Peyer's patch (tissue), 4 donors: ENCODE results near the gene ZBTB24.

Experiments used
- POLR2A ChIP-seq, 2 donors: fragments of 450-650 bp; IDR thresholded peaks; one replicate each; pipeline ENCODE4 v1.5.1; 2017; ENCODE audit warnings: antibody characterized with exemption in 2 of 2, mild to moderate bottlenecking in 2 of 2, moderate library complexity in 2 of 2
- TF ChIP-seq, protein P1 (sequence below), 6 experiments: fragments of 450-650 bp in 4 of 6; fragments of 200-600 bp in 2 of 6; sonication (generic) in 1 of 6; IDR thresholded peaks; one replicate each; pipeline ENCODE4 v1.5.1; 2017 to 2019; ENCODE audit warnings: antibody characterized with exemption in 6 of 6, mild to moderate bottlenecking in 3 of 6, moderate library complexity in 1 of 6

DNA sequence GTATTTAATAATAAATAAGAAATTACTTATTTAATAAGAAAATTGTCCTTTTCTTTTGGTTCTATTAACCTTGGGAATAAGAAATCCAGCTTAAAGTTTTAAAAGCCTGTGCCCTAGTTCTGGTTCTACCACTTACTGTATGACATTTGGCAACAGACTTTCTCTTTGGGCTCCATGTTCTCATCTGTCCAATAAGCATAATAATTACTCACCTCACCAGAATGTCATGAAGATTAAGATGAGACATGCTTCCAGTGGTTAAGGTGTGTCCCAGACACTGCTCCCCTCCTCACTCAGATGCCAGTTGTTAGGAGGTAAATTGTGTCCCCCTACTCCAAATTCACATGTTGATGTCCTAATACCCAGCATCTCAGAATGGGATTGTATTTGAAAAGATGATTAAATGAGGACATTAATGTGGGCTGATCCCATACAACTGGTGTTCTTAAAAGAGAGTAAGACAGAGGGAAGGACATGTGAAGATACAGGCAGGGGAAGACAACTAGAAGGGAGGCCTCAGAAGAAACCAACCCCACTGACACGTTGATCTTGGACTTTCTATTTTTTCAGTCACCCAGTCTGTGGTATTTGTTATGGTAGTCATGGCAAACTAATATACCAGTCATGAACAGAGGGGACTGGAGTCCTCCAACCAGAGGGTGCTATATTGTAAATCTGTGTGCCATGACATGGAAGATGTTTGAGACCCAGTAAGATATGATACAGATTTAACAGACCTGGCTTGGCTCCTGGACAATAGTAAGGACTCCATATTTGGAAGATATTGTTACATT is 21.1 kb downstream of the ZBTB24 start:
- no peak for TF ChIP-seq POLR2A (IDR thresholded peaks at IDR 0.05)
- TF ChIP-seq, protein P1, sequence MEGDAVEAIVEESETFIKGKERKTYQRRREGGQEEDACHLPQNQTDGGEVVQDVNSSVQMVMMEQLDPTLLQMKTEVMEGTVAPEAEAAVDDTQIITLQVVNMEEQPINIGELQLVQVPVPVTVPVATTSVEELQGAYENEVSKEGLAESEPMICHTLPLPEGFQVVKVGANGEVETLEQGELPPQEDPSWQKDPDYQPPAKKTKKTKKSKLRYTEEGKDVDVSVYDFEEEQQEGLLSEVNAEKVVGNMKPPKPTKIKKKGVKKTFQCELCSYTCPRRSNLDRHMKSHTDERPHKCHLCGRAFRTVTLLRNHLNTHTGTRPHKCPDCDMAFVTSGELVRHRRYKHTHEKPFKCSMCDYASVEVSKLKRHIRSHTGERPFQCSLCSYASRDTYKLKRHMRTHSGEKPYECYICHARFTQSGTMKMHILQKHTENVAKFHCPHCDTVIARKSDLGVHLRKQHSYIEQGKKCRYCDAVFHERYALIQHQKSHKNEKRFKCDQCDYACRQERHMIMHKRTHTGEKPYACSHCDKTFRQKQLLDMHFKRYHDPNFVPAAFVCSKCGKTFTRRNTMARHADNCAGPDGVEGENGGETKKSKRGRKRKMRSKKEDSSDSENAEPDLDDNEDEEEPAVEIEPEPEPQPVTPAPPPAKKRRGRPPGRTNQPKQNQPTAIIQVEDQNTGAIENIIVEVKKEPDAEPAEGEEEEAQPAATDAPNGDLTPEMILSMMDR (IDR thresholded peaks at IDR 0.05): no peak
